GM18511 (cell line): Measurements from ENCODE around the gene PBXIP1.

Experiments
- ATAC-seq: cut with Tn5 transposase; IDR thresholded peaks from one replicate; pipeline ENCODE4 v1.9.1; 2021; ENCODE audit warnings: mild to moderate bottlenecking, moderate library complexity; ENCODE audit not compliant: unreplicated experiment

The PBXIP1 gene

GRCh38 chr1:154901591-154901990, 54.3 kb downstream of the PBXIP1 start:
- ATAC-seq: no peak

- ATAC-seq: no peak
Observed at GRCh38 chr1:154899041-154899440, 56.9 kb downstream of the PBXIP1 start.

- no peak for ATAC-seq
Observed at GRCh38 chr1:154896771-154897286, 59.1 kb downstream of the PBXIP1 start.

GRCh38 chr1:154895798-154896197, 60.1 kb downstream of the PBXIP1 start:
- no peak for ATAC-seq
